Embryonic facial prominence (tissue), 1 donor: Measurements from ENCODE around the gene GRIA4.

Experiments
- DNase-seq: peaks from one replicate; pipeline ENCODE4 v3.0.0-alpha.2; 2016; ENCODE audit errors: extremely low spot score

The GRIA4 gene

GRCh38 chr11:105786741-105787140 lies 176.9 kb downstream of the GRIA4 start:
- DNase-seq: no peak

- DNase-seq: no peak
These were observed 179.9 kb downstream of the GRIA4 start for GRCh38 chr11:105789579-105790420.

GRCh38 chr11:105790840-105791239 lies 181.0 kb downstream of the GRIA4 start:
- DNase-seq: no peak

DNA sequence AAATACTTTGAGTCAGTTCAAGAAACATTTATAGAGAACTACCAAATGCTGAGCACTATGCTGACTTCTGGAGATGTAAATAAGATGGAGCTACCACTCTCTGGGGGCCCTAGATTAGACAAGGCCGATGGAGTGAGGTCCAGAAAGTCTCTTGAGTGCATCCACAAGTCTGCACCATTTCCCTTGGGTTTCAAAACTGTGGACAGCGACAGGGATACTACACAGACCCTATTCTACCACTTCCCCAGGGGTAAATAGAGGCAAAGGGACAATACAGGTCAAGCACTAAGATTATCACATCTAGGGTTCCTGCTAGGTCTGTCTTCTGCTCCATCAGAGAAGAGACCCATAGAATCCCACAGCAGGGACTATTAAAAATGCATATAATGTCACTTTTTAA lies 183.2 kb downstream of the GRIA4 start:
- DNase-seq: no peak

- no peak for DNase-seq
These were observed 189.4 kb downstream of the GRIA4 start for GRCh38 chr11:105799263-105799662.

- DNase-seq: no peak
These were observed 190.0 kb downstream of the GRIA4 start for GRCh38 chr11:105799728-105800462.

- no peak for DNase-seq
These were observed 192.5 kb downstream of the GRIA4 start for GRCh38 chr11:105802390-105802789.

DNA sequence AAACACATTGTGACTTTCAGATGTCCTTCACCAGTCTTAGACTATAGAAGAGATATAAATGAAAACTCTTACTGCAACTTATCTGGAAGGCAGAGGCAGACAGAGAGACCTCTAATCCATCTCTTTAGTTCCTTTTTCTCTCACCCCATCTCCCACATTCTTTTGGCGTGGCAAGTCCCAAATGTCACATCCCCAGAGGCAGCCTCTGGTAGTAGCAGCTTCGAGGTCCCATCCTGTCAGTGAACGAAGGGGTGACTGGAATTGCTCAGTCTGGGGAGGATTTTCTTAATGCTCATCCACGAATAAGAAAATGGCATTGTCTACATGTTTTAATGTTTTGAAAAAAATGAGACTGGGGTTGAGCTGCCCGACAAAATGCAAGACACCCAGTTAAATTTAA lies 201.4 kb downstream of the GRIA4 start:
- DNase-seq: no peak

- no peak for DNase-seq
These were observed 211.5 kb downstream of the GRIA4 start for GRCh38 chr11:105821372-105821771.

DNA sequence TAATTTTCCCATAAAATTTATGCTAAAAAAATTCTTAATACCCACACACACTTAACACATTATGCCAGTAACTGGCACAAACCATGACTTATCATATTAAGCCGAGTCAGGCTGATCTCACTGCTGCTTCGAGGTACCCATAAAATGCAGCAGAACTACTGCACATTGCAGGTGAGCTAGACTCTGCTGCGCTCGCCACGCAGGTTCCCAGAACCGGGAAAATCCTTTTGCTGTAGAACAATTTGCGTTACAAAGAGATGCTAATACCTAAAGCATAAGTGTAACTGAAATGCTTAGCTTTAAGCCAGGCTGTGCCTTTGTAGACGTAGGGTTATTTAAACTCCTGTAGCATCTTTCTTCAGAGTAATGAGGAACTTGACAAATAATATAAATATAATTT lies 211.9 kb downstream of the GRIA4 start:
- DNase-seq: no peak

DNA sequence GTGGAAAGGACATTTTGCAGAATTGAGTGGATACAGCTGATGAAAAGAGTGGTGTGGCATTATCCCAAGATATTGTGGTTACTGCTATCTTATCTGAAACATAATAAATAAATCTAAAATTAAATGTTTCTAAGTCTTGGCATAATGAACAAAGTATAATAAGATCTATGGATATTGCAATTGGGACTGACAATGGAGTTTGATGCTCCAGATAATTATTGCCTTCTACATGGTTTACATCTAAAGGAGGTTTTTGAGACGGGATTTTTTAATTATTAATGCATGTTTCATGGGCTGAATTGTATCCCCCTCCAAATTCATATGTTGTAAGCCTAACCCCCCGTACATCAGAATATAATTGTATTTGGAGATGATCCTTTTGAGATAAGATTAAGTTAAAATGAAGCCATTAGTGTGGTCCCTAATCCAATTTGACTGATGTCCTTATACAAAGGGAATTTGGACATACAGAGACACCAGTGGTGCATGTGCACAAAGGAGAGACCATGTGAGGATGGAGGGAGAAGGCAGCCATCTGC lies 213.7 kb downstream of the GRIA4 start:
- DNase-seq: no peak

- DNase-seq: no peak
These were observed 214.7 kb downstream of the GRIA4 start for GRCh38 chr11:105824457-105825013.

DNA sequence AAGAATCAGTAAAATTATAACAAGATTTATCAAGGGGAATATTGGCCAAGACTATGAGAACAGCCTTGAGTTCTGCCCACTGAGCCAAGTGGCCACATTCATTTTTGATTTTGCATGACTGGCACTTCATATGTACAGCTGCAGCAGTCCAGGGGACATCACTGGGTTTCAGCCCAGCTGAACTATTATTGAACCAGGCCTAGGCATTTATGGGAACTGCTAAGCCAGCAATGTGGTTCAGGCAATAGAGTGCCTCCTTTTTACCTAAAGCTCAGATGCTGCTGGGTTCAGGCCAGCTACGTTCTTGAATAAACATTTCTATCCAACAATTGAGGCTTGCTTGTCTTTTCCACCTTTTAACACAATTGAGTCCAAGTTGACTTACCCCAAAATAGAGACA lies 215.3 kb downstream of the GRIA4 start:
- no peak for DNase-seq

DNA sequence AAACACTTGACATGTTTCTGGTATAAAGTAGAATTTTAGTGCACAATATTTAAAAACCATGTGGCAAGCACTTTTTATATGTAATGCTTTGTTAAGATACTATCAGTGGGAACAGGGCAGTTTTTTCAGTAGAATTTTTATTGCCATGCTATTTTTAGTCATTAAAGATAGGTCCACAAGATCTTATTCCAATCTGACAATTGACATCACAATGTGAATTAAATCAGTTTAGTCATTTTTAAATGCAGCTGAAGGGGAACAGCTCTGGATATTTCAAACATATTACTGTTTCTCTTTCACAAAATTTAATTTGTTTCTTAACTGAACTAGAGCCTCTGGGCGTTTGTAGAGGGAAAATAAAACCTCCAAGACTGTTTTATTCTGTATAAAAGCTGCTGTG lies 218.0 kb downstream of the GRIA4 start:
- no peak for DNase-seq

DNA sequence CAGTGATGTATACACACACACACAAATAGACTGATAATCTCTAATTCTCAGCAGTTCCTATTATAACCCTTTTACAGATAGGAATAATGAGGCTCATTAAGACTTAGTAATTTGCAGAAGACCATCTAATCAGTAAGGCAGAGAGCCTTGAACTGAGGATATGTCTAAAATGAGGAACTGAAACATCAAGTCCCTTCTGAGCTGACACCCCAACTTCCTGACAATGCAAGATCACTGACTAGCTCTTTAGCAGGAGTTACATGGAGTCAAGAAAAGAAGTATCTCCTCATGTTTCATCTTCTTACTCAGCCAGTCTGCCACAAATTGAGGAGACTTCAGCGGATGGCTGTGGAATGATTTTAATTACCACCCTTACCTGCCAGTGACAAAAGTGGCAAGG lies 219.2 kb downstream of the GRIA4 start:
- DNase-seq: no peak

DNA sequence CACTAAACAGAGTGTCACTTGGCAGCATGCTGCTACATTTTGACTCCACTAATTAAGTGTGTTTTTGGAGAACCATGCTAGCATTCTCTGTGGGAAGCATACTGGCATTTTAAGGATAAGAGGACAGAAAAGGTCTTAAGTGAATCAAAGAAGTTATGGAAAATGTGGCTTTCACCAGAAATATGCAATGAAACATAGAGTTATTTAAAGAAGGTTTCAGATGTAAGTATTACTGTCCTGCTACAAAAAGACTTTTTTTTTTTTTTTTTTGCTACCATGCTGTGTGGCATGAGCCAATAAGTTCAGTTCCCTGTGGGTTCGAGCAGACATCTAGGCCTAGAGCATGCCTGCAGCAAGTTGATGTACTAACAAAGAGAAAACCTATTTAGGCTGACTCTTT lies 224.6 kb downstream of the GRIA4 start:
- no peak for DNase-seq

GRCh38 chr11:105838668-105839384 lies 229.0 kb downstream of the GRIA4 start:
- DNase-seq: no peak

- DNase-seq: no peak
These were observed 230.5 kb downstream of the GRIA4 start for GRCh38 chr11:105840391-105840790.

DNA sequence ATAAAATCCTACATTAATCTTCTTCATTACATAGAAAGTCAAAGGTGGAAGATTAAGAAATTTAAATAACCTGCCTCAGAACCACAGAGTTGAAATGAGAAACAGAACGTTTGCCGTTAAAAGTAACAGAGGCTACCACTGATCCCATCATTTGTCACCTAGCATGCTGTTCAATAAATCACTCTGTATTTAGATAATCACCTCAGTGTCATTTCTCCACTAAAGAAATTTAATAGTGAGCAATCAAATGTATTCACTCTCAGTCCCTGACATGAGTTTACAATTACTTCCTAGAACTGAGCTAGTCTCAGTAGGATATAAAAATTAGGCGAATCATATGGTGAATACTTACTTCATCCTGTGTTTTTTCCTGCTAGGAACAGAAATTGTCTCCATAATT lies 242.5 kb downstream of the GRIA4 start:
- DNase-seq: no peak

GRCh38 chr11:105854269-105854668 lies 244.4 kb downstream of the GRIA4 start:
- no peak for DNase-seq

DNA sequence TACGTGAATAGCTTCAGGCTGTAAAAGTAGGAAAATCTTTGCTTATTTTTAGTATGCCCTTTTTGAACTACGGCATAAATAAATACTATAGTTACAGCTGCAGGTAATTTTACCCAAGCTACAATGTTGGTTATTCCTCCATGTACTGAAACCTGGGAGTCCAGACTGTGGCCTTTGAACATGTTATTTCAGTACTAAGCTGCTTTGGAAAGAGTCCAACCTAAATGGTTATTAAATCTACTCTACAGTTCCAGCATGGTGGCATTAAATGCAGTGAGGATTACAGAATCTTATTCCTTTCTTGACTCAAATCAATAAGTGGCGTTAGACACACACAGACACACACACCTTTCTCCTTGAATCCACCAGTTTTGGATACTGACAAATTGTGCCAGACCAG lies 247.1 kb downstream of the GRIA4 start:
- no peak for DNase-seq

GRCh38 chr11:105857728-105858127 lies 247.9 kb downstream of the GRIA4 start:
- DNase-seq: no peak
